A204.1 (cell line): ENCODE measurements around the gene MEIS2.

Experiments
- FAIRE-seq: peaks from 2 replicates; lab custom pipeline; 2012; peaks lifted over from hg19 to GRCh38; lab: Jason Lieb, UNC

The MEIS2 gene

DNA sequence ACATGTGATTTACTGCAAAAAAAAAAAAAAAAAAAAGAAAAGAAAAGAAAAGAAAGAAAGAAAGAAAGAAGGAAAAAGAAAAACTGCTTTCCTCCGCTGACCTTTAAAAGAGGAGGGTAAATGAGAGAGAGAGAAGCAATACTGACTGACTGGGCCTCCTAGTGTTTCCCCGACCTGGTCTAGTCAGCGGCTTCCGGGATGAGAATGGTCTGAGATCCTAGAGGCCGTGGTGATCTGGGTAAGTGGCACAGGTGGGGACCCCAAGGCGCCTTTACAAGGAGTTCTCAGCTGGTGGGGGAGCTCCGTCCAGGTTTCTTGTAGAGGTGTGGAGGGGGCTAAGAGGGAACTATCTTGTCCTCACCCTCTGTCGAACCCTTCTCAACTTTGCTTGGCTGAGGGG lies 223.1 kb downstream of the MEIS2 start:
- FAIRE-seq = no peak

DNA sequence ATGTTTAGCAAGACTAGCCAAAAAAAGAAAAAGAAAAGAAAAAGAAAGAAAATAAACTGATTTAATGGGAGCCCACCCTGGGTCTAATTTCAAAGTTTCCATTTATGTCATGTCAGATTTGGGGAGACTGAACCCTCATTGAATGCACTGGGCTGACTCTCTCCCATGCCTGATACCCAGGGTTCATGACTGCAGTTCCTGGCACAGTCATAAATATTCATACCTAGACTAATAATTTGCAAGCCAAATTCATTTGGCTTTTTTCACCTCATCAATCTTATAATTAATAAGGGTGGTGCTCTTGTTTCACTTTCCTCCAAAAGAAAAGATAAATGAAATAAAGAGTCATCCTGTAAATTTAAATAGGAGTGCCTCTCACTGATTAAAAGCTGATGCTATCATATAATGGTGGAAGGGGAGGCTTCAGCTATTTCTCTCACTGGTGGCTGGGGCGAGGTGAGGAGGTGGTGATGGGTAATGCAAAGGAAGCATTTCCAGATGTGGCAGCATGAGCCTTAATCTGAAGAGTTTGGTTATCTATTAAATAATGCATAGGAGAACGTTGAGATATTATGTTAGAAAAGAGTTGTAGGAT lies 224.5 kb downstream of the MEIS2 start:
- FAIRE-seq = no peak

DNA sequence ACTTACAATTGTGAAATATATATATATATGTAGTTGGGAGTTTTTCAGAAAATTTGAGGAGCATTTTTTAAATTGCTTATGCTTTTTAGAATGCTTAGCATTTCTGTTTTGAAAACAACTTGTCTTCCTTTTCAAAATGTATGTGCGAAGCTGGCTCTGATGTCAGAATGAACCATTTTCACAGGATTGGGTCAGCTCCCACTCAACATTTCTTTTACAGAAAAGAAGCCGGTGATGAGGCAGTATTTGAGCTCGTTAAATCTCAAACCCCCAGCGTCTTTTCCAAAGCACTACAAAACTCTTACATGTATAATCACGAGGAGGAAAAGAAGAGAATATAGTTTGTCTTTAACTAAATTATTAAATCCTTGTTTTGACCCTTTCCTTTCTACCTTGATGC lies 225.4 kb downstream of the MEIS2 start:
- FAIRE-seq = no peak

DNA sequence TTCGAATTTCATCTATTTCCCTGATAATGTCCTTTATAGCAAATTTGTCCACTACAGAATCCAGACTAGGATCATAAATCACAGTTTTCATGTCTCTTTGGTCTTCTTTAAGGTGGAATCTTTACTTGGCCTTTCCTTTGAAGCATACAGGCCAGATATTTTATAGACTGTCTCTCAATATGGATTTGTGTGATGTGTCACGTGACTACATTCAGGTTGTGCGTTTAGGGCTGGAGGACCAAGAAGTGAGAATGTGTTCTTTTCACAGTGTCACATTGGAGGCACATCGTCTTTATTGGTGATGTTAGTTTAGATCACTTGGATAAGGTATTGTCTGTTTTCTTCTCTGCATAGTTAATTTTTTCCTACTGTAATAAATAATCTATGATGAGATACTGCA lies 232.9 kb downstream of the MEIS2 start:
- FAIRE-seq = no peak

DNA sequence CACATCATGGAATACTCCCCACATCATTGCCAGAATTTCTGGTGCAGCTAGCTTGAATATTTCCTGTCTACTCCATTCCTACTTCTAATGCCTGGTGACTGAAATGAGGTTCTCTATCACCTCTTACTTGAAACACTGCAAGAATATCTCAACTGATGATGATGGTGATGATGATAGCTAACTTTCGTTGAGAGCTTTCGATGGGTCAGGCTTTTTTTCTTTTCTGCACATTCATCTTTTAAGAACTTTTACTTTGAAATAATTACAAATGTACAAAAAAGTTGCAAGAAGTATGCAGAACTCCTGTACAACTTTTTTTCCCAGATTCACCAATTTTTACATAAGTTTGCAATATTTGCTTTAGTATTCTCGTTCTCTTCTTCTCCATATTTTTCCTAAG lies 233.5 kb downstream of the MEIS2 start:
- no peak for FAIRE-seq

DNA sequence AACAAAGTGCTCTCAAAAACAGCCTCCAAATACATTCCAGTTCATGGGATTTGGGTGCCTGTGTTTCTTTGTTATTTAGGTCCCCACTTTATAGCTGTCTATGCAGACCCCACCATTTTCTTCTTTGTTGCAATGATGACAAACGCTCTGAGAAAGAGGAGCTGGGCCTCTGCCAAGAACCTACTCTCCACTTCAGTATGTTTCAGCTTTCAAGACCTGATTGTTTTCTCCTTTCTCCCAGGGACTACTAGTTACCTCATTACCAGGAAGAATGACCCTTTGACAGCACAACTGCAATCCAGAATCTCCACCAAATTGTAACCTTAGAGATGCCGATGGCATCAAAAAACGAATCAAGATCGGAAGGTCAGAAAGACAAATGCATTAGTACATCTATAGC lies 236.8 kb downstream of the MEIS2 start:
- FAIRE-seq = no peak

DNA sequence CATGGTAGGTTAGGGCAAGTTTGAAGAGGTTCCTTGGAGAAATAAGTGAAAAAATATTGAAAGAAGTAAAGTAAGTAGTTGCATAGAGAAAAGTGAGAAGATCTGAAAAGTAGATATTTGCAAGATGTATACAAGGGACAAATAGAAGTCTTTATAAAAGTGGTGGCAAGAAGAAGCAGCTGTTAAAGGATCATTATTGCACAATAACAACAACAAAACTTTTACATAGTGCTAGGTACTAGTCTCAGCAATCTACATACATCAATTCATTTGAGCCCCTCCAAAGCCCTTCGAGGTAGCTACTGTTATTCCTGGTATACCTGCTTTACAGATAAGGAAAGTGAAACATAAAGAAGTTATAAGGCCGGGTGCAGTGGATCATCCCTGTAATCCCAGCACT lies 239.6 kb downstream of the MEIS2 start:
- no peak for FAIRE-seq

DNA sequence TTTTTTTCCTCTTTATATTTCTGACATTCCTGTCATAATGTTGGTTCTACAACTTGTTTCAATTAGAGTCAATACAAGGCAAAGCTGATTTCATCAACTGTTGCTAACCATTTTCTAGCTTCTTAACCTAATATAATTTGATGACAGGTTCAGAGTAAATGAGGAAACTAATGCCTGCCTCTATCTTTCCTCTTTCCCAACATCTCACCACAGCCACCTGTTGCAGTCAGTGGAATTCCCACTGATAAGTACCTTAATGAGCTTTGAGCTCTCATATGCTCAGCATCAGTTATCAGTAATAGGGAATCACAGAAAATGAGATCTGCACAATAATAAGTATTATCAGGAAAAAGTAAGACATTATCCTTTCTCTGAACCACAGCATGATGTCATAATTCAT lies 241.9 kb downstream of the MEIS2 start:
- no peak for FAIRE-seq

DNA sequence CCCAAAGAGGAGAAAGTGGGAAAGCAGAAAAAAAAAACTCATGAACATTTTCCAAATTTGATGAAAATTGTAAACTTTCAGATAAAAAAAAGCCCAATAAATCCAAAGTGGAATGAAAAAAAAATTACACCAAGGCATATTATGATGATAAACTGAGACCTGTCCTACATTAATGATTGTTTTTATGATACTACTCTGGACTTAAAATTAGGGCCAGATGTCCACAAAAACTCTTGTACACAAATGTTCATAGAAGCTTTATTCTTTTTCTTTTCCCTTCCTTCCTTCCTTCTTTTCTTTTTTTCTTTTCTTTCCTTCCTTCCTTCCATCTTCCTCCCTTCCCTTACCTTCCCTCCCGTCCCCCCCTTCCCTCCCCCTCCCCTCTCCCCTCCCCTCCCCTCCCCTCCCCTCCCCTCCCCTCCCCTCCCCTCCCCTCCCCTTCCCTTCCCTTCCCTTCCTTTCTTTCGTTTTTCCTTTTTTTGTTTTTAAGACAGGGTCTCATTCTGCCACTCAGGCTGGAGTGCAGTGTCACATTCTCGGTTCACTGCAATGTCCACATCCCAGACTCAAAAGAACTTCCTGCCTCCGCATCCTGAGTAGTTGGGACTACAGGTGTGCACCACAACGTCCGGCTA lies 243.9 kb downstream of the MEIS2 start:
- no peak for FAIRE-seq

DNA sequence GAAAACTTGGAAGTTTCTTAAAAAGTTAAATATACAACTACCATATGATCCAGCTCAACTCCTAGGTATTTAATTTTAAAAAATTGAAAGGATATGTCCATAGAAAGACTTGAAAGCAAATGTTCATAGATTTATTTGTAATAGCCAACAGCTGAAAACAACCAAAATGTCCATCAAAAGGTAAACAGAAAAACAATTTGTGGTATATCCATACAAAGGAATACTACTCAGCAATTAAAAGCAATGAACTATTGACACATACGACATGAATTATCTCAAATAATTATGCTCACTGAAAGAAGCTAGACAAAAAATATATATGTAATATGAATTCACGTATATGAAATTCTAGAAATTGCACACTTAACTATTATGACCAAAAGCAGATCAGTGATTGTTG lies 249.5 kb downstream of the MEIS2 start:
- no peak for FAIRE-seq

DNA sequence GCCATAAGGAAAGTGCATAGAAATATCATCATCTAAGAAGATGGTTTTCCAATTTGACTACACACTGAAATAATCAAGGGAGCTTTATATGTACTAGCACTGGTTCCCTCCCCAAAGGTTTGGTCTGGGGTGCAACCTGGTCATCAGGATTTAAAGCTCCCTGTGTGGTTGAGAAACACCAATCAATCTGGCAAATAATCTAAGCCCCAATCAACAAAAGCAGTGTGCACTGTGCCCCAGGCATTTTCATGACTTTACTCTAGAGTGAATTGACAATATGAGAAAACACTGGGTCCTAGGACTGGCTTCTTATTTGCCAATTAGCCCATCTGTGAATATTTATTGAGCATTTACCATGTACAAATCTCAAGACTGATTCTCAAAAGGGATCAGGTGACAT lies 255.1 kb downstream of the MEIS2 start:
- no peak for FAIRE-seq

DNA sequence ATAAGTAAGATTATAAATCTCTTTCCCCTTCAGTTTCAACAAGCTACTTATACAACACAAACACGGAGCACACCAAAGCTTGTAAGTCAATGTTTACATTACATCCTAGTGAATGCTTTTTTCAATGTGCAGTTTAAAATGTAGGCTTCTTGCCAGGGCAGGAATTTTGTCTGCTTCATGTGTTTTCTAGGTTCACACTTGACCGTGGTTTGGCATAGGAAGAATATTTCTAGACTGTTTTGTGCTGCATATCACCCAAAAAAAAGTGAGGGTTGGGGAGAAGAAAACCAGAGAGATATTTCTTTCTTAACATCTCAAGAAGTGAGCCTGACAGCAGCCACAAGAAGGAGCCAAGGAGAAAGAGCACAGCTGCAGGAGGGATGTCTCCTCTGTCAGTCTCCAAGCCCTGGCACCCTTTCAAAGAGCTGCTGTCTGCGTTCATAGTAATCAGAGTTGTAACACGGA lies 255.8 kb downstream of the MEIS2 start:
- no peak for FAIRE-seq

DNA sequence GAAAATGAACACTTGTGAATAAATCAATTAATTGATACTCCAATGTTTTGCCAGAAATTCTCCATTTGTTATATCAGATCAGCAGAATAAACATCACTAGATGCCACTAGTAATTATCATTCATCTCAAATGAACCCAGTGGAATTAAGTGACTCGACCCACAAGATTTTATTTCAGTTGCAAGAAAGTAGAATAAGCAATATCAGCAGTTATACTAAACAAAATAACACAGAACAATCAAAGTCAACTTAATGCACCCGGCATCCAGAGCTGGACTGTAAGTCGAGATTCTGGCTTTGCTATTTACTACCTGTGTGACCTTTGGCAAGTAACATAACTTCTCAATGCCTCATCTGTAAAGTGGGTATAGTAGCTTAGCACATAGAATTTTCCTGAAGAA lies 256.5 kb downstream of the MEIS2 start:
- no peak for FAIRE-seq

DNA sequence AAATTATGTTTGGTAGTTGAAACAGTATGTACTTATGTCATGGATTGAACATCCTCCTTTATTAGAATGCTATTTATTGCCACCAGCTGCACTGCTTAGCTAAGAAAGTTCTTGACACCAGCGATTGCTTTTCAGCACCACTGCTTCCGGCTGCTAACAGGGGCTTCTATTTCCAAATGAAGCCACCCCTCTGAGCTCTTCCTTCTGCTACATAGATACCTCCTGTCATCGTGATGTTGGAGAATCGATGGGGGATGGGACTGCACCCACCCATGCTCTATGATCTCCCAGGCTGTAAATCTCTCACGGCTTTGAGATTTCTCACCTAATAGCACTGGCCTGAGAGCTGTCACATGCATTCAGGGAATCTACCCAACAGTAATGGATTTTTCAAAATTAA lies 259.2 kb downstream of the MEIS2 start:
- FAIRE-seq = no peak
